ENCODE data around the gene JPT2.

JPT2 gene

GRCh38 chr16:1680361-1680760 lies 2.3 kb downstream of the JPT2 start:
- DNase-seq (ENCODE audit: low read depth): no peak
- TF ChIP-seq, protein P1, sequence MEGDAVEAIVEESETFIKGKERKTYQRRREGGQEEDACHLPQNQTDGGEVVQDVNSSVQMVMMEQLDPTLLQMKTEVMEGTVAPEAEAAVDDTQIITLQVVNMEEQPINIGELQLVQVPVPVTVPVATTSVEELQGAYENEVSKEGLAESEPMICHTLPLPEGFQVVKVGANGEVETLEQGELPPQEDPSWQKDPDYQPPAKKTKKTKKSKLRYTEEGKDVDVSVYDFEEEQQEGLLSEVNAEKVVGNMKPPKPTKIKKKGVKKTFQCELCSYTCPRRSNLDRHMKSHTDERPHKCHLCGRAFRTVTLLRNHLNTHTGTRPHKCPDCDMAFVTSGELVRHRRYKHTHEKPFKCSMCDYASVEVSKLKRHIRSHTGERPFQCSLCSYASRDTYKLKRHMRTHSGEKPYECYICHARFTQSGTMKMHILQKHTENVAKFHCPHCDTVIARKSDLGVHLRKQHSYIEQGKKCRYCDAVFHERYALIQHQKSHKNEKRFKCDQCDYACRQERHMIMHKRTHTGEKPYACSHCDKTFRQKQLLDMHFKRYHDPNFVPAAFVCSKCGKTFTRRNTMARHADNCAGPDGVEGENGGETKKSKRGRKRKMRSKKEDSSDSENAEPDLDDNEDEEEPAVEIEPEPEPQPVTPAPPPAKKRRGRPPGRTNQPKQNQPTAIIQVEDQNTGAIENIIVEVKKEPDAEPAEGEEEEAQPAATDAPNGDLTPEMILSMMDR (IDR thresholded peaks at IDR 0.05; ENCODE audit: low read length, missing control alignments): no peak
- H3K4me3 ChIP-seq (replicated peaks; ENCODE audit: low read depth, low read length): no peak overlapping the region

GRCh38 chr16:1681032-1681431 lies 3.0 kb downstream of the JPT2 start:
- no peak for DNase-seq (ENCODE audit: low read depth)
- H3K4me3 ChIP-seq (replicated peaks; ENCODE audit: low read depth, low read length): no peak overlapping the region

GRCh38 chr16:1687427-1688316 lies 9.6 kb downstream of the JPT2 start:
- no peak for DNase-seq (ENCODE audit: low read depth)

More at GRCh38 chr16:1681032-1681431, 3.0 kb downstream of the JPT2 start:
- TF ChIP-seq, protein P1 (IDR thresholded peaks at IDR 0.05; ENCODE audit: low read length, missing control alignments): no peak

GRCh38 chr16:1688807-1689560 lies 10.9 kb downstream of the JPT2 start:
- peak; percentile 61 for DNase-seq (ENCODE audit: low read depth)
- TF ChIP-seq, protein P1 (IDR thresholded peaks at IDR 0.05; ENCODE audit: low read length, missing control alignments): no peak
- no peak overlapping the region for H3K4me3 ChIP-seq (replicated peaks; ENCODE audit: low read depth, low read length)

More at GRCh38 chr16:1687427-1688316, 9.6 kb downstream of the JPT2 start:
- no peak overlapping the region for H3K4me3 ChIP-seq (replicated peaks; ENCODE audit: low read depth, low read length)
- TF ChIP-seq, protein P1 (IDR thresholded peaks at IDR 0.05; ENCODE audit: low read length, missing control alignments): no peak

DNA sequence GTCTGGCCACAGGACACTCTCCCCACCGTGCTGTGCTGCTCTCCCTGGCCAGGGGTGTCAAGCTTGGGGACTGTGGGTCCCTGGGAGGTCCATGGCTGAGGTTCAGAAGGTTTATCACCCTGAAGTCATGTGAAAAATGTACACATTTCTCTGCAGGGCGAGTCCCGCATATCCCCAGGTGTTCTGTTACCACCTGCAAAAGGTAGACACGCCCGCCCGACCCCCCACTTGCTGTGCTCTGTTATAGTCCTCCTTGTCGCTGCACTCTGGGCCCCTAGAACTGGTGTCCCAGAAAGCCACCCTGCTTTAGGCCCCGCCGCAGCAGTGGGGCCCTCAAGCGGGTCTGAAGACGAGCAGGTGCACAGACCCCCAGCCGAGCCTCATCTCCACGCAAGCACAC lies 11.8 kb downstream of the JPT2 start:
- no peak overlapping the region for H3K4me3 ChIP-seq (replicated peaks; ENCODE audit: low read depth, low read length)
- TF ChIP-seq, protein P1 (IDR thresholded peaks at IDR 0.05; ENCODE audit: low read length, missing control alignments): no peak
- no peak for DNase-seq (ENCODE audit: low read depth)

GRCh38 chr16:1690810-1691209 lies 12.7 kb downstream of the JPT2 start:
- TF ChIP-seq, protein P1 (IDR thresholded peaks at IDR 0.05; ENCODE audit: low read length, missing control alignments): no peak
- no peak for DNase-seq (ENCODE audit: low read depth)
- no peak overlapping the region for H3K4me3 ChIP-seq (replicated peaks; ENCODE audit: low read depth, low read length)

All from fibroblast of pulmonary artery (primary cell).